Measurements from ENCODE around the gene PCP4L1. TPM values are rescaled to one million over a fixed set of nuclear protein-coding genes. Genes with fewer than 3 reads are reported as not detected.
A peak's percentile ranks its signal among the peaks of the same experiment; 100 is the strongest.

PCP4L1 gene
- total RNA-seq, 2 experiments from 2014 or later, result 0.18 TPM; not detected in 1

DNA sequence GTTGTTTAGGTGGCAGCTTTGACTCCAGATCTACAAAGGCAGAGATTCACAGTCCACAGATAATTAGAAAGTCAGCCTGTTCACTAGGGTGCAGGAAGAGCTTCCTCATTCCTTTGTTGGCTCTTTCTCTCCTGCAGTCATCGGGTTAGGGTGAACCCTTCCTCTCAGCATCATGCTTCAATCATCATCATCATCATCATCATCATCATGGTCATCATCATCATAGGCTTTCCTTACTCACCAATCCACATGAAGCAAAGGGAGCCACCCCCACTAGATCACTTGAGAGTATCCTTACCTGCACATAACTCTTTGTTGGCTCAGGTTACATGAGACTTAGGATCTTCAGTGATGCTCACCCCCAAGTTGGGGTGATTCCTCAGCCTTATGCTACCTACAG lies 32.2 kb downstream of the PCP4L1 start:
- intact Hi-C loops (cut with micrococcal nuclease), result loop anchor here (5.0 kb wide), 1 partner anchor 63 kb away; the partner anchor contains the start of gene TOMM40L
- Mint-ChIP-seq H3K4me3 (no peak overlapping the region), H3K4me1 (ENCODE audit: low read depth) (no peaks in the 10 kb centered on the region), H3K27me3 (no peaks in the 10 kb centered on the region), H3K27ac (no peak overlapping the region), H3K9me3 (no peaks in the 10 kb centered on the region), H3K36me3 (ENCODE audit: low read depth) (no peaks in the 10 kb centered on the region)
- POLR2A ChIA-PET, result interaction anchor here (0.6 to 1.4 kb wide), 2 partner anchors 15 to 29 kb away, joined by 3 read pairs; no protein-coding TSS in a partner anchor
- TF ChIP-seq, protein P1, sequence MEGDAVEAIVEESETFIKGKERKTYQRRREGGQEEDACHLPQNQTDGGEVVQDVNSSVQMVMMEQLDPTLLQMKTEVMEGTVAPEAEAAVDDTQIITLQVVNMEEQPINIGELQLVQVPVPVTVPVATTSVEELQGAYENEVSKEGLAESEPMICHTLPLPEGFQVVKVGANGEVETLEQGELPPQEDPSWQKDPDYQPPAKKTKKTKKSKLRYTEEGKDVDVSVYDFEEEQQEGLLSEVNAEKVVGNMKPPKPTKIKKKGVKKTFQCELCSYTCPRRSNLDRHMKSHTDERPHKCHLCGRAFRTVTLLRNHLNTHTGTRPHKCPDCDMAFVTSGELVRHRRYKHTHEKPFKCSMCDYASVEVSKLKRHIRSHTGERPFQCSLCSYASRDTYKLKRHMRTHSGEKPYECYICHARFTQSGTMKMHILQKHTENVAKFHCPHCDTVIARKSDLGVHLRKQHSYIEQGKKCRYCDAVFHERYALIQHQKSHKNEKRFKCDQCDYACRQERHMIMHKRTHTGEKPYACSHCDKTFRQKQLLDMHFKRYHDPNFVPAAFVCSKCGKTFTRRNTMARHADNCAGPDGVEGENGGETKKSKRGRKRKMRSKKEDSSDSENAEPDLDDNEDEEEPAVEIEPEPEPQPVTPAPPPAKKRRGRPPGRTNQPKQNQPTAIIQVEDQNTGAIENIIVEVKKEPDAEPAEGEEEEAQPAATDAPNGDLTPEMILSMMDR (IDR thresholded peaks at IDR 0.05), result no peak
- DNase-seq (no peak), ATAC-seq (no peak)
- CTCF ChIA-PET, result interaction anchor here (0.6 to 6.8 kb wide), 47 partner anchors 8 to 191 kb away, joined by 3 to 89 read pairs (median 5); partner anchors contain the start of genes CFAP126, FCER1G, NDUFS2 and NR1I3

DNA sequence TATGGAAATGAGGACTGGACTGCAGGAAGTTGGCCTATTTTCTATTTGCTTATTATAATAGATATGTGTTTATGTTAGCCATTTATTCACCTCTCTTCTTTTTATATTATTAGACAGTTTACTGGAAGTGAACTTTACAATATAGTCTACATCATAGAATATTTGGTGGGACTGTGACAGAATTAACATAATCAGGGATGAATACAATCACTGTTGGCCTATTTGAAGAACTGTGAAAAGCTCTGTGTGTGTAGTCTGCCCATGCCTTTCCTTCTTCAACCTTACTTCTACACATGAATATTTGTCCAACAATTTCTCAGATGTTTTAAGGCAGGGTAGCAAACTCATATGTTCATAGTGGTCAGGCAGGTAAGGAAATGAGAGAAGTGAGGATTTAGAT lies 38.9 kb downstream of the PCP4L1 start:
- CTCF ChIA-PET, result no interaction called here
- TF ChIP-seq, protein P1 (IDR thresholded peaks at IDR 0.05), result no peak
- intact Hi-C loops (cut with micrococcal nuclease), result no loop called here
- no peak for DNase-seq
- Mint-ChIP-seq H3K36me3 (ENCODE audit: low read depth) (no peaks in the 10 kb centered on the region), H3K9me3 (no peaks in the 10 kb centered on the region), H3K27me3 (no peaks in the 10 kb centered on the region), H3K27ac (no peak overlapping the region), H3K4me1 (ENCODE audit: low read depth) (peaks cover 4% of the 10 kb centered on the region), H3K4me3 (no peak overlapping the region)
- POLR2A ChIA-PET, result interaction anchor here (0.6 kb wide), 1 partner anchor 88 kb away, joined by 6 read pairs; no protein-coding TSS in a partner anchor
- no peak for ATAC-seq

DNA sequence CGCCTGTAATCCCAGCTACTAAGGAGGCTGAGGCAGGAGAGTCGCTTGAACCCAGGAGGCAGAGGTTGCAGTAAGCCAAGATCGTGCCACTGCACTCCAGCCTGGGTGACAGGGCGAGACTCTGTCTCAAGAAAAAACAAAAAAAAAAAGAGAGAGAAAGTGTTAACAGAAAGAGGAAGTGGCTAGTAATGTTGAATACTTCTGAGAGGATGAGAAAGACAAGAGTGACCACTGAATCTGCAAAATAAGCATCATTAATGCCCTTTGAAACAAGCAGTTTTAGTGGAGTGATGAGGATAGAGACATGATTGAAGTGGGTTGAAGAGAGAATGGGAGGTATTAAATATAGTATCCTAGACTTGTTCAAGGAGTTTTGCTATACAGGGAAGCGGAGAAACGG lies 39.6 kb downstream of the PCP4L1 start:
- CTCF ChIA-PET, result no interaction called here
- POLR2A ChIA-PET, result no interaction called here
- intact Hi-C loops (cut with micrococcal nuclease), result no loop called here
- ATAC-seq (no peak), DNase-seq (no peak)
- TF ChIP-seq, protein P1 (IDR thresholded peaks at IDR 0.05), result no peak
- Mint-ChIP-seq H3K4me1 (ENCODE audit: low read depth) (peaks cover 6% of the 10 kb centered on the region), H3K27ac (no peak overlapping the region), H3K36me3 (ENCODE audit: low read depth) (no peaks in the 10 kb centered on the region), H3K9me3 (no peaks in the 10 kb centered on the region), H3K4me3 (no peak overlapping the region), H3K27me3 (no peaks in the 10 kb centered on the region)

DNA sequence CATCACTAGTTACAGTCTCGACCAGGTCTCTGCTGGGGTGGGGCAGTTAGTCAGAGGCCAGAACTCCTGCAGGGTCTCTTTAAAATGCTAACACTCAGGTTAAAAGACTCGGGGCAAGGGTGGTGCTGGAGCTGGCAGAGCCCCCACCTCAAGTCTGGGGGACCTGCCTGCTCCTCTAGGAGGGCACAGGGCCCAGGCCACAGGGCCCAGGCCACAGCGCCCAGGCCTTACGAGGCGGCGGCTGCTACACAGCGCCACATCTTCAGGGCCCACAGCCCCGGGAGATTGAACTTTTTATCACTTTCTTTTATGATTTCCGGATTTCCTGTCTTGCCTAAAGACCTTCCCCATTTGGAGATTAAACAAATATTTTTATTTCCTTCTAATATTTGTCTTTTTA lies 40.8 kb downstream of the PCP4L1 start:
- H3K27me3 Mint-ChIP-seq, result no peaks in the 10 kb centered on the region
- DNase-seq (no peak), ATAC-seq (peak; percentile 34)
- H3K36me3 Mint-ChIP-seq (ENCODE audit: low read depth), result no peaks in the 10 kb centered on the region
- POLR2A ChIA-PET, result no interaction called here
- intact Hi-C loops (cut with micrococcal nuclease), result no loop called here
- TF ChIP-seq, protein P1 (IDR thresholded peaks at IDR 0.05), result no peak
- peaks cover 15% of the 10 kb centered on the region for H3K4me1 Mint-ChIP-seq (ENCODE audit: low read depth)
- H3K27ac Mint-ChIP-seq, result no peak overlapping the region
- CTCF ChIA-PET, result no interaction called here
- no peaks in the 10 kb centered on the region for H3K9me3 Mint-ChIP-seq
- no peak overlapping the region for H3K4me3 Mint-ChIP-seq

DNA sequence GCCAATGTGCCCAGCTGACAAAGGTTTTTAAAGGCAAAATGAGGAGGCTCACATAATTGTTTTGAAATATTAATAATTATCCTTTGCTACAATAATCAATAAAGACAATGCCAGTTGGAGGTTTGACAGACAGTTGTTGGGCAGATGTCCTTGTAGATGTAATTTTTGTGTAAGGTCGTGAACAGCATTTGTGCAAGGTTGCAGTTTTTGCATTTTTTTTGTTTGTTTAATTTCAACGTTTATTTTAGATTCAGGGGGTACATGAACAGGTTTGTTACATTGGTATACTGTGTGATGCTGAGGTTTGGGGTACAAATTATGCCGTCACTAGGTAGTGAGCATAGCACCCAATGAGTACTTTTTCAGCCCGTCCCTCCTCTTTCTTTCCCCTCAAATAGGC lies 41.9 kb downstream of the PCP4L1 start:
- DNase-seq (no peak), ATAC-seq (no peak)
- CTCF ChIA-PET, result no interaction called here
- TF ChIP-seq, protein P1 (IDR thresholded peaks at IDR 0.05), result no peak
- H3K27ac Mint-ChIP-seq, result no peak overlapping the region
- intact Hi-C loops (cut with micrococcal nuclease), result loop anchor here (10.0 kb wide), 1 partner anchor 106 kb away; the partner anchor contains the start of gene ADAMTS4
- H3K27me3 Mint-ChIP-seq, result no peaks in the 10 kb centered on the region
- no peaks in the 10 kb centered on the region for H3K9me3 Mint-ChIP-seq
- H3K4me1 Mint-ChIP-seq (ENCODE audit: low read depth), result peaks cover 23% of the 10 kb centered on the region
- POLR2A ChIA-PET, result no interaction called here
- H3K4me3 Mint-ChIP-seq, result no peak overlapping the region
- H3K36me3 Mint-ChIP-seq (ENCODE audit: low read depth), result no peaks in the 10 kb centered on the region

Measured in activated CD8-positive, alpha-beta T cell treated with anti-CD3 and anti-CD28 coated beads for 36 hours (primary cell).